HG03571 (cell line): ENCODE data around the gene C10orf62.
"Not testable (repeated sequence)": the region's sequence is repeated elsewhere in the genome, so short reads cannot be mapped to it uniquely, and the experiment has no call there.

Experiments
- ATAC-seq: cut with Tn5 transposase; IDR thresholded peaks from one replicate; pipeline ENCODE4 v1.9.1; 2021; ENCODE audit not compliant: unreplicated experiment

C10orf62 gene

DNA sequence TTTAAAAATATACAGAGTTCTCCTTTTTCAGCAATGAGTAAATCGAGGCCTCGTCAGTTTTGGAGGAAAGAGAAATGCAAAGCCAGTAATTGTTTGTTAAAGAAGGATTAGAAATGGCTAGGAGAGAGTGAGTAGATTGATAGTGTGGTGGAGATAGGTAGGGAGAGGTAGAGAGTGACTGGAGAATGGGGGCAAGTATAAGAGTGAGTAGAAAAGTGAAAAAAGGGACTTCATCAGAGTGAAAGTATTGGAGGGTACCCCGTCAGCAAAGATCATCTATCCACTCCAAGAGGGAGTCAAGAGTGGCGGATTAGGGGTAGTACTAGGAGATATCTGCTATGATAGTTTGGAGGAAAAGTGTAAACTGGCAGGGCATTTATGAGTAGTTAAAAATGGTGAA is 26.2 kb upstream of the C10orf62 start:
- ATAC-seq, result no peak

DNA sequence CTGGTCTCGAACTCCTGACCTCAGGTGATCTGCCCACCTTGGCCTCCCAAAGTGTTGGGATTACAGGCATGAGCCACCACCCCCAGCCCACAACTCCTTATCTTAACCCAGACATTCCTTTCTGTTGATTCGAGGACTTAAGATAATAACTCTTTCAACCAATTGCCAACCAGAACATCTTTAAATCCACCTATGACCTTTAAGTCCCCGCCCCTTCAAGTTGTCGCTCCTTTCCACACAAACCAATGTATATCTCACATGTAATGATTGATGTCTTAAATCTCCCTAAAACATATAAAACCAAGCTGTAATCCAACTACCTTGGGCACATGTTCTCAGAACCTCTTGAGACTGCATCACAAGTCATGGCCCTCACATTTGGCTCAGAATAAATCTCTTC is 24.7 kb upstream of the C10orf62 start:
- ATAC-seq, result no peak

DNA sequence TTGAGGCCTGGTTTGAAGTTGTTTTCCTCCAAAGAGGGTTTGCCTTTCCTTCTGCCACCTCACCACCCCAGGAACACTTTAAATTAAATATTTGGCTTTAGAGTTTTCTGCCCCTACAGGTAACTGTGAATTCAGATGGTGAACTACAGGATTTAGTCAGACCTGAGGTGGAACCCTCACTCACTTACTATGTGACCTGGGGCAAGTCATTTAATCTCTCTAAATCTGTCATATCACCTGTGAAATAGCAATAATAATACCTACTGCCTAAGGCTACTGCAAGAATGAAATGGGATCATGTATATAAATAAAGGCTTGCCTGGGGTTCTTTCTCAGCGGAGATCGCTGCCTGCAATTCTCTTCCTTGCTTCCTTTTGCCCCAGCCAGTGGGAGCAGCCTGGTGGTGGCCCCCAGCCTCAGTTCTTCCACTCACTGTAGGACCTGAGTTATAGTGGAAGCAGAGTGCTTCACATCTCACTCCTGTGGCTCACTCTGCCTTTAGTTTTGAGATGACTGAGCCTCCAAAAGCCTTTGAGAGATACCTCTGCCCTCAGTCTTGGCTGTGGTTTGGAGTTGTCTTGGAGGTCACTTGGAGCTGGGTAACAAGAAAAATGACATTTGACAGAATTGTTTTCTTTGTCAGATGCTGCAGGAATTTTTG is 23.1 kb upstream of the C10orf62 start:
- ATAC-seq, result no peak

DNA sequence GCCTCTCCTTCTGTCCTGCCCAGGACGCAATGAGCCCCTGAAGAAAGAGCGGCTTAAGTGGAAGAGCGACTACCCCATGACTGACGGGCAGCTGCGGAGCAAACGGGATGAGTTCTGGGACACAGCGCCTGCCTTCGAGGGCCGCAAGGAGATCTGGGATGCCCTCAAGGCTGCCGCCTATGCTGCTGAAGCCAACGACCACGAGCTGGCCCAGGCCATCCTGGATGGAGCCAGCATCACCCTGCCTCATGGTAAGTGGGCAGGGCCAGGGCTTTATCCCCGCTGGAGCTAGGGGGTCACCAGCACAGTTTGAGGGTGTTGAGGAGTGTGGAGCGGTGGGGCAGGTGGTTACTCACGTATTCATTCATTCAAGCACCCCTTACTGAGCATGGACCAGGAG is 21.6 kb upstream of the C10orf62 start:
- ATAC-seq, result no peak

DNA sequence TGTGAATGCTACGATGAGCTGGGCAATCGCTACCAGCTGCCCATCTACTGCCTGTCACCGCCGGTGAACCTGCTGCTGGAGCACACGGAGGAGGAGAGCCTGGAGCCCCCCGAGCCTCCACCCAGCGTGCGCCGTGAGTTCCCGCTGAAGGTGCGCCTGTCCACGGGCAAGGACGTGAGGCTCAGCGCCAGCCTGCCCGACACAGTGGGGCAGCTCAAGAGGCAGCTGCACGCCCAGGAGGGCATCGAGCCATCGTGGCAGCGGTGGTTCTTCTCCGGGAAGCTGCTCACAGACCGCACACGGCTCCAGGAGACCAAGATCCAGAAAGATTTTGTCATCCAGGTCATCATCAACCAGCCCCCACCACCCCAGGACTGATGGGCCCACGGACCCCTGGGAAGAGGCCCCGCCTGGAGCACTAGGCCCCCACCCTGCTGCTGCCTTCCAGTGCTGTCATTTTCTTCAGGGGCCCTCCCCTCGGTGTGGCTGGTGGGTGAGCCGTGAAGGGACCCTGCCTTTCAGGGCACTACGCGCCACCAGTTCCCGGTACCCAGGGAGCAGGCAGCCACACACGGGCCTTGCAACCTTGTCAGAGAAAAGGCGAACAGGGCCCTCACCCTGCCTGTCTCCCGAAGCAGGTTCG is 19.3 kb upstream of the C10orf62 start:
- ATAC-seq, result no peak

DNA sequence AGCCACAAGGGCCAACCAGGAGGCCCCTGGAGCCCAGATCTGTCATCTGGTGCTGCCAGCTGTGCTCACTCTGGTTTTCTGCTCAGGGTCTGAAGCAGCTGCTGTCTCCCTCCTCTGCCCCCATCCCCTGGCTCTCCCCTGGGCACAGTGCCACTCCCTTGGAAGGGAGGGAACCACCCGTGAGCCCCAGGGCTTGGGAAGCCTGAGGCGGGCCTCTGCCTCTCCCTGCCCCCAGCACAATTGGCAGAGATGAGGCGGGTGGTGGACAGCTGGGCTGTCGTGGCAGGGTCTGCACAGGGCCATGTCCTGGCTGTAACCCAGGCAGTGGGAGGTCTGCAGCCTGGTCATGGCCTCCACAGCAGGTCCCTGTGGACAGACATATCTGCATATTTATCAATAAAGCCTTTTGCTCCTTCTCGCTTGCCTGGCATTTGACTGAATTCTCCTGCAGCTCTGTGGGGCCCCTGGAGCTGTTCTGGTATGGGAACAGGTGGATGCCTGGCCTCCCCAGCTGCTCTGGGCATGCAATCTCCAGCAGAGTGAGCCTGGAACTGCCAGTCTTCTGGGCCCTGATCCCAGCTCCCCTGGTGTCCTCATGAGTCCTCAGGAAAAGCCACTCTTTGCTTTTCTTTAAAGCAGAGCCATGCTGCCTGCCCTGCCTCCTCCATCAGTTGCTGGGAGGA is 18.6 kb upstream of the C10orf62 start:
- no peak for ATAC-seq

DNA sequence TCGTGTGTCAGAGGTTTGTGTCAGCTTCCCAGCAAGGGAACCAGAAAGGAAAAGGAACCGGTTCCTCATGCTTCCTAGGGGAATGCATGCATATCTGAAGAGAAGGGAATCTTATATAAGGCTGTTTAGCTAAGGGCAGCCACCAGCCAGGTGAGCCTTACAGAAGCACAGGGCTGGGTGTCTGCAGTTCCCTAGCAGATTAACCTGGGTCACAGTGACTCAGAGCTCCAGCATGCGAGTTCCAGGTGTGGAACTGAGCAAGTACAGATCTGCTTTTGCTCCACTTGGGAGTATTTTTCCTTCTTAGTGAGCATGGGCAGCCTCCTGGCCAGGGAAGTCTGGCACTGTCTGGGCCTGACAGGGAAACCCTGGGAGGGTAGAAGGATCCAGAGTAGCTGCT is 17.9 kb upstream of the C10orf62 start:
- ATAC-seq, result no peak

DNA sequence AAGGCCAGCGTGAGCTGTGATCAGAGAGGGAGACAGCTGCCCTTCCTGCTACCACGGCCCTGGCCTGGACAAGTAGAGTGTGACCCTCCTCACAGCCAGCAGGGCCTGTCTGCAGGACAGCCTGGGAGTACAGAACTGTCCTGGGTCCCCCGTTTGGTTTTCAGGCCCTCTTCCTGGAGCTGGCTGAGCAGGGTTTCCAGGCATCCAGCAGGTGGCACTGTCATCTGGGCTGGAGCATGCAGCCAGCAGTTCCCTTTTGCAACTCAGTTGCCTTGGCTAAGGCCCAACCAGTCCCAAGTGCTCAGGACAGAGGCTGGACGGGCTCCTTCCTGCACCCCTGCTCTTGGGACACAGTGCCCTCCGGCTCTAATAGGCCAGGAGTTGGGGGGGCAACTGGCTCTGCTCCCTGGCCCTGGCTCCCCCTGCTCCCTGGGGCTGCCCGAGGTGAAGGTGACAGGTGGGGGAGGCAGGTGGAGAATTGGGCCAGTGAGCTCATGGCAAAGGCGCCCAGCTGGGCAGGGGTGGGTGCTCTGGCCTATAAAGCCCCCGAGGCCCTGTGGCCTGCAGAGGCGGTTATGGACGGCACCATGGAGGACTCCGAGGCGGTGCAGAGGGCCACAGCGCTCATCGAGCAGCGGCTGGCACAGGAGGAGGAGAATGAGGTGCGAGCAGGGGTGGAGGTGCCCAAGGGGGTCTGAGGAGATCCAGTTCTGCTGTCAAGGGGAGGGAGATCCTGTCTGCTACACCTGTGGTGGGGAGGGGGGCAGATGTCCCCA is 17.1 kb upstream of the C10orf62 start, which contains the start of gene ANKRD2:
ANKRD2 (plus strand) TSS at position 566 of the 776 bp plus-strand sequence; CDS start at position 576, 10 bp downstream.
- no peak for ATAC-seq

DNA sequence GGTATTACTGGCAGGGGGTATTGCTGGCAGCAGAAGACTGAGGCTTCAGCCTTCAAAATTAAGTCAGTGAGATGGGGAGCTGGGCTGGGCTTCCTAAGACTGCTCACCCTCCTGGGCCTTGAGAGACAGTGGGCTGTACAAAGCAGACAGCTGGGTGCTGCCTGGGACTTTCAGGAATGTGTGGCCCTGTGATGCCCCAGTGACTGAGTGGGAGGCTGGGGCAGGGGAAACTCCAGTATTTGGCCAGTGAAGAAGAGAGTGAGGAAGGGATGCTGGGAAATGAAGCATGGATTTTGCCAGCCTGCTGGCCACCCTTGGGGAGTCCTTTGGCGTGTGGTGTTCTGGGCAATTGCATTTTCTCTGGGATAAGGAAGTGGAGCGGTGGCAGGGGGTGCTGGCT is 16.5 kb upstream of the C10orf62 start:
- no peak for ATAC-seq

DNA sequence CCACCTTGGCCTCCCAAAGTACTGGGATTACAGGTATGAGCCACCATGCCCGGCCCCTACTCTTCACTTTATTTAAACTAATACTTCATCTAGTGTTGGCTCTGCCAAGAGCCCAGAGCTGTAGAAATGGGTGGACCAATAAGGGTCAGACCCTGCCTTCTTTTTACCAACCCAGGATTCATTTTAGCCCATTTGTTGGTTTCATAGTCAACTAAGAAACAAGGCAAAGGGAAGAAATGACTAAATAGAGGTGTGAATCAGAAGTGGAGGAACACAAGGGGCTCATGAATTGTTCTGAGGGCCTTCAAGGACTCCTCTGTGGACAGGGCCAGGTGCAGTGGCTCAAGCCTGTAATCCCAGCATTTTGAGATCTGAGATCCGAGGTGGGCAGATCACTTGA is 15.8 kb upstream of the C10orf62 start:
- no peak for ATAC-seq

DNA sequence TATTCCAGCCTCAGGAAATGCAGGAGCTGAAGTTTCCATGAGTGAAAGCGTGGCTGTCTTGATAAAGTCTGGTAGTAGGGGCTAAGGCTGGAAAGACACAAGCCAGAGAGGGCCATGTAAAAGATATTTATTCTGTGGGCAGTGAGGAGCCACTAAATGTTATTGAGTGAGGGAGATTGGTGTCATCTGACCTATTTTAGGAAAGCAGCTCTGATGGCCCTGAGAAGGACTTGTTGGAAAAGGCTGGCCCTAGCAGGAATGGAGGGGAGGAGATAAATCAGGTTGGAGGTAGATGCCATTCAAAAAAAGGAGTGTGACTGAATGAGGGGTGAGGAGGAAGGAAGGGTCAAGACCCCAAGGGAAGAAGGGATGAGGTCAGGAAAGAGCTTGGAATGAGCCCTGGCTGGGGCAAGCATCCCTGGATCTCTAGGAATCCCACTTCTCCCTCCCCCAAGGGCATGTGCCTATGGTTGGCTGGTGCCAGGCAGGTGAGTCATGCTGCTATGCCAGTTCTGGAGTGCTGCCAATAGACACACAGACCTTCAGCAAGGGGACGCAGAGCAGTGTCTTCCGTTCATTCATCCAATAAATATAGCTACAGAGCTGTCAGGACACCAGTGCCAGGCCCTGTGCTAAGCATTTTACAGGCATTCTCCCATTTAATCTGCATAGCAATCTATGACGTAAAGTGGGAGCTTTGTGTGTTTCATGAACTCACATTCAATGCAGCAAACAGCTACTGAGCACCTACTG is 15.0 kb upstream of the C10orf62 start:
- no peak for ATAC-seq

DNA sequence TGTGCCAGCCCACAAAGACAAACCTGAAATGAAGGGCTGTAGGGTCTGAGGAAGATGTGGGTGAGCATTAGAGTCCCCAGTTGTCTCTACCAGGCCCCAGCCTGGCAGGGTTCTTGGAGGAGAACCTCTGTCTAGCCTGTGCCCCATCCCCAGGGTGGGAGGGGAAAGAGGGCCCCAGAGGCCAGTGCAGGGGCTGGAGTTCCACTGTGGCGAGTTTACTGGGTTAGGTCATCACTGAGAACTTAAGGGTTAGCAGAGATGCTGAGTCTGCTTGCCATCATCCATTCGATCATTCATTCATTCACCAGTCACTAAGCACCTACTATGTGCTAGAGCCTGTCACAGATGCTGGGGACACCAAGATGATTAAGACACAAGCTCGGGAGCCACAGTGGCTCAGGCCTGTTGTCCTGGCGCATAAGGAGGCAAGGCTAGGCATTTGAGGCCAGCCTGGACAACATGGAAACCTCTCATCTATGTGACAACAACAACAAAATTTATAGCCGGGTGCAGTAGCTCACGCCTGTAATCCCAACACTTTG is 14.3 kb upstream of the C10orf62 start:
- ATAC-seq, result no peak

DNA sequence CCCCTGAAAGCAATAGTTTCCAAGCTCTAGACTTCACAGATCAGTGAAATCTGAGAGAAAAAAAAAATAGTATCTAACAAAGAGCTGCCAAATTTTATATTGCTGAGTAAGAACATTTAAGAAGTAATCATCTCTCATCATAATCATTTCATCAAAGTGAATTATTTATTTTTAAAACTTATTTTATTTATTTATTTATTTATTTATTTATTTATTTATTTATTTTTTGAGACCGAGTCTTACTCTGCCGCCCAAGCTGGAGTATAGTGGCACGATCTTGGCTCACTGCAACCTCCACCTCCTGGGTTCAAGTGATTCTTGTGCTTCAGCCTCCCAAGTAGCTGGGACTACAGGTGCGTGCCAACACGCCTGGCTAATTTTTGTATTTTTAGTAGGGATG is 13.0 kb upstream of the C10orf62 start:
- ATAC-seq, result not testable (repeated sequence)

DNA sequence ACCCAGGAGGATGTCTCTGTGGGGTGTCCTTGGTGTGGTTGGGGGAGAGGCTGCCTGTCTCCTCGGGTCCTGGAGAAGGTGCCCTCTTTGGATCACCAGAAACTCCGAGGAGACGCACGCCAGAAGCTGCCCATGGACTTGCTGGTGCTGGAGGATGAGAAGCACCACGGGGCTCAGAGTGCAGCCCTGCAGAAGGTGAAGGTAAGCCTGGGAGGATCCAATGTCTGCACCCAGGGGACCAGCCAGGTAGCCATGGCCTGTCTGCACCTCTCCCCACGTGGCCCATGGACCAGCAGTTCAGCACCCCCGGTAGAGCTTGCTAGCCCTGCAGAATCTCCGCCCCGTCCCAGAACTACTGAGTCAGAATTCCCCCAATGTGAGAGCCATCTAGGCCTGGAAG is 11.8 kb upstream of the C10orf62 start:
- ATAC-seq, result no peak

DNA sequence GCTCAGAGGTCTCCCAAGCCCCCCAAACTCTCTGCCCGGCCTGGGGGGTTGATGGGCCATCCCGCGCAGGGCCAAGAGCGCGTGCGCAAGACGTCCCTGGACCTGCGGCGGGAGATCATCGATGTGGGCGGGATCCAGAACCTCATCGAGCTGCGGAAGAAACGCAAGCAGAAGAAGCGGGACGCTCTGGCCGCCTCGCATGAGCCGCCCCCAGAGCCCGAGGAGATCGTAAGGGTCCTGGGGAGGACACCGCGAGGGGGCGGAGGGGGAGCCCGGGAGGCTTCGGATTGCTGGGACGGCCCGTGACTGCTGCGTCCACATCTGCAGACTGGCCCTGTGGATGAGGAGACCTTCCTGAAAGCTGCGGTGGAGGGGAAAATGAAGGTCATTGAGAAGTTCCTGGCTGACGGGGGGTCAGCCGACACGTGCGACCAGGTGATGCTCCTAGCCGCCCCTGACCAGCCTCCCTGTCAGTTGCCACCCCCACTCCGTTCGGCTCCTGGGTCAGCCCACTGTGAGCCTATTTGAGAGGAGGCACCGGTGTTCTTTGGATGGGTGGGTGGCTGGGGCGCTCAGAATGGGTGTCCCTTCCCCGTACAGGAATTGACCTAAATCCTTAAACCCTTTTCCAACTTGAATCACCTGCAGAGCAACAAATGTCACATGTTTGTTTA is 11.2 kb upstream of the C10orf62 start:
- ATAC-seq, result no peak

DNA sequence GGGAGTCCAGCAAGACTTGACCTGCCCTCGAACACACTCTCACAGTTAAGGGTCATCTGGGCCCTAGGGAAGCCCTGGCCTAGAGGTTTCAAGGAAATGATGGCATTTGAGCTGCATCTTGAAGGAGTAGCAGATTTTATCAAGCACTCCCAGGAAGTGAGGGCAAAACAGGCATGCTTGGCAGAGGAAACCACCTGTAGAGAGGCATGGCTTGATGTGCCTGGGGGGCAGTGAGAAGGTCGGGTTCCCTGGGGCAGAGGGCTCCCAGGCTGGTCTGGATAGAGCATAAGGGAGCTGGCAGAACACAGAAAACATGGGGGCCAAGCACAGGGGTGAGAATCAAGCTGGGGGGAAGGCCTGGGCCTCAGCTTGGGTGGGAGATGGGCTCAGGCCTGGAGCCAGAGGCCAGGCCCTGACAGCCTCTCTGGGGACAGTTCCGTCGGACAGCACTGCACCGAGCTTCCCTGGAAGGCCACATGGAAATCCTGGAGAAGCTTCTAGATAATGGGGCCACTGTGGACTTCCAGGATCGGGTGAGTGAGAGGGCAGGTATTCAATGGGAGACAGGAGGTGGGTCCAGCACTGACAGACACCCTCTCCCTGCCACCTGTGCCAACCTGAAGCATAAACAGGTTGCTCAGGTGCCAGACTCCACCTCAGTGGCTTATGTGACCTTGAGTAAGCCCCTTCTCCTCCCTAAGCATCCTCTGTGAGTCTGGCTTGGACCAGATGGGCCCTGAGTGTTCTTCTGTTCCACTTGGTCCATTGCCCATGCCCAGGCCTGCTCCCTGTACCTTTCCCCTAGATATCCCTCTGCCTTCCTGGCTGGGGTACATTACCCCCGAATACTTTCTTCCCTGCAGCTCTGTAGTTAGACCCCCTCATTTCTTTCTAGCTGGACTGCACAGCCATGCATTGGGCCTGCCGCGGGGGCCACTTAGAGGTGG is 8.8 kb upstream of the C10orf62 start:
- no peak for ATAC-seq

DNA sequence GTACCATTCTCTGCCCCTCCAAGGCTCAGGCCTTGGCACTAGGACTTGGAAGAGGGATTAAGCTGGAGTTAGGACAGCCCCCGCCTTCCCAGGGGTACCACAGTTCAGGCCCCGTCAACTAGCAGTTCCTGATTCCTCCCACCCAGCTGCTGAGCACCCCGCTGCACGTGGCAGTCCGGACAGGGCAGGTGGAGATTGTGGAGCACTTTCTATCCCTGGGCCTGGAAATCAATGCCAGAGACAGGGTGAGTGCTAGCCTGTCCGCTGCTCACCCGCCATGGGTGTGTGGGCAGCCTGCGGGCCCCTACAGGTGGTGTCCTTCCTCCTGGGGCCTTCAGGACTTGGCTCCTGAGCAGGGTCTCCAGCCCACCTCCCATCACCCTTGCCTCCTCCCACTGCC is 7.4 kb upstream of the C10orf62 start:
- no peak for ATAC-seq

DNA sequence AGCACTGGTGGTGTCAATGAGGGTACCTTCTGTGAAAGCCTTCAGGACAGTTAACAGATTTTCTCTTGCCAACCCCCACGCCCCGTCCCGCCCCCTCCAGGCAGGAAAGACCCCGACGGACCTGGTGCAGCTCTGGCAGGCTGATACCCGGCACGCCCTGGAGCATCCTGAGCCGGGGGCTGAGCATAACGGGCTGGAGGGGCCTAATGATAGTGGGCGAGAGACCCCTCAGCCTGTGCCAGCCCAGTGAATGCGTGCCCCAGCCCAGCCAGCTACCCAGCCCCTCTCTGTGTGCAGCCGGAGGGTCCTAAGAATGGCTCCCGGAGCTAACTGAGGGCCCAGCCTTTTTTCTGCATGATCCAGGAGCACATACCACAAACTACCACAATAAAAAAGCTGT is 6.0 kb upstream of the C10orf62 start:
- ATAC-seq, result no peak
